COLO668 (cell line): ENCODE data around the gene TBX4.
"Not testable (repeated sequence)": the region's sequence is repeated elsewhere in the genome, so short reads cannot be mapped to it uniquely, and the experiment has no call there.

ENCODE experiments used
- DNase-seq: peaks from one replicate; lab custom pipeline; 2025; ENCODE audit not compliant: unreplicated experiment; lab: John Stamatoyannopoulos, UW

TBX4 gene

DNA sequence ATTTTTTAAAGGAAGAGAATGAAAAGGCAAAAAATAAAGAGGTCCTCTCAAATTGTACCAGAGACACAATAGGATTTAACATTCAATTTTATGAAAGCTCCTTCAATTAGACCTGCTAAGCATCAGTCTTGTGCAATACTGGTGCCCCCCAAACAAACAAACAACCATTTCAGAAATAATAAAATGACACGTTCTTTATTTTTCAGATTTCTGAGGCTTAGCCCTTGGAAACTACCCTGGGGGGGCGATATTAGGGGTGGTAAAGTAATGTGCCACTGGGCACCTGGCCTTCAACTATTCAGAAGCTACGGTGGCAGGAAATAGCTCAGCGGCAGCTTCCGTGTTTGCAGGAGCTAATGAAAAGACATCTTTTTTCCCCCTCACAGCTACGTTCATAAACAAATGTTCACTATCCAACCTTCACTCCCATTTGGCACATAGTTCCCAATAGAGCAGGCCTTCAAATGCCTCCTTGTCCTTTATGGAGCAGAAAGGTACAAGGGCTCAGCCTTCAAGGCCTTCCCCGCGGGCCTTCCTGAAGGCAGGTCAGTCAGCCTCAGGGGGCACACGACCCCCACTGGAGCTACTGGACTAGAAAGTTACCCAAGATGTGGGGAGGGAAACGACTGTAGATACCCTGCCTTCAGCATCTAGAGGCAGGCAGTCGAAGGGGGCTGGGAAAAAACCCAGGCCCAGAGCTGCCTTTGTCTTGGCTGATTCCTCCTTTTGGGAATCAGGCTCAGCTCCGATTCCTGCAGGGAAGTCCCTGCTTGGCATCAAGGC, 44.1 kb downstream of the TBX4 start:
- no peak for DNase-seq

DNA sequence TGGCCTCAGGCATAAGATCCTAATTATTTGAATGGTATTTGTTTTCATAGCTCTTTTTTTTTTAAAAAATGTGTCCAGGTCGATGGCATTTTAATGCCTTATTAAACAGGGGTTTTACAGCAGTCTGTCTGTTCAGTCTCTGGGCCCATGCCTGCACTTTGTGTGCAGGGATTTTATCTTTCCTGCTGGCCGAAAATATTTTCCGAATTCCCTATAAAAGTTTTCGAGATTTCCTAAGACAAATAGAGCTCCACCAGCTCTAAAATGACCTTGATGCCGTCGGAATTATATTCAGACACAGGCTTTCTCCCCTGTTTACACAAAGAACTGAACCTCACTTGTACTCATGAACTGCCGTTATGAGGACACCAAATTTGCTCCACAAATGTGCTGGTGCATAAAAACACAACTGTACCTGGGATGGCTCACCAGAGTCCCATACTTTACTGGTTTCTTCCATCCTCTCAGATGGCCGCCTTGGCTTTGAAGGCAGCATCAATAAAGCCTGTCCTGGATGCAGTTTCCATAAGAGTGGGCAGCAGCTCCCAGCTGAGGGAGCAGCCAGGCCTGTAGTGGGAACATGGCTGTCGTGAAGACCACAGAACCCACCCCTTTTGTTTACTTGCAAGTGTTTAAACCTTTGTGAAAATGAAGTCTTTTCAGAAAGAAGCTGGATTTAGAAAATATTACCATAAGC, 44.9 kb downstream of the TBX4 start:
- DNase-seq: no peak

DNA sequence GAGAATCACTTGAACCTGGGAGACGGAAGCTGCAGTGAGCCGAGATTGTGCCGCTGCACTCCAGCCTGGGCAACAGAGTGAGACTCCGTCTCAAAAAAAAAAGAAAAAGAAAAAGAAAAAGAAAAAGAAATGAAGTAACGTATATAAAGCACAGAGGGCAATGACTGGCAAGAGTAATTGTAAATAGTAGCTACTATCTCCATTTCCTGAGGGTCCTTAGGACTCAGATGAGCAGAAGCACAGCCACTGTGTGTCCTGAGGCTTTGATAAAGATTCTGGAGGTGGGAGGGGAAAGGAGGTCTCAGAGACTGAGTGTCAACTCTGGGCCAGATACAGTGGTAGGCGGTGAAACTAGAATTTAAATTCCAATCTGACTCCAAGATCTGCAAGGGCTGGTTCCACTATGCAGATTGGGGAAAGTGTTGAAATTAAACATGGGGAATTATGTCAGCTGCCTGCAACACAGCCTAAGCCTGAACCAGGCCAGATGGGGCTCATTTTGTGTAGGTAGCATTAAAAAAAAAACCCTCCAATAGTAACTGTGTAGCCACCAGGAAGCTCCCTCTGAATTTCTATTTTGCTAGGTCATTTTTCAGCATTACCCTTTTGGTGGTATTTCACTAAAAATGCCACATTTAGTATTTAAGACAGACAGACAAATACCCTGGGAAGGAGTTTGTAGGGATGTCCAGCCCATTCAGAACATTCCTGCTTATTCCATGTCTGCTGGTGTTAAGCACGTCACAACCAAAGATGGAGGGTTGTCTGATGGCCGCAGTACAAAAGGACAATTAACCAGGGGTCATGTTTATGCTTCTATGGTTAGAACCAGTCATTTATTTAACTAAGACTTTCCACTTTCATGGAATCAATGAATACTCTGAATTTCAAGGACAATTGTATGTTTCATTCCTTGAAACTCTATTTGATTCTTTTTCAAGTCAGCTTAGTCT, 46.1 kb downstream of the TBX4 start:
- DNase-seq: no peak

DNA sequence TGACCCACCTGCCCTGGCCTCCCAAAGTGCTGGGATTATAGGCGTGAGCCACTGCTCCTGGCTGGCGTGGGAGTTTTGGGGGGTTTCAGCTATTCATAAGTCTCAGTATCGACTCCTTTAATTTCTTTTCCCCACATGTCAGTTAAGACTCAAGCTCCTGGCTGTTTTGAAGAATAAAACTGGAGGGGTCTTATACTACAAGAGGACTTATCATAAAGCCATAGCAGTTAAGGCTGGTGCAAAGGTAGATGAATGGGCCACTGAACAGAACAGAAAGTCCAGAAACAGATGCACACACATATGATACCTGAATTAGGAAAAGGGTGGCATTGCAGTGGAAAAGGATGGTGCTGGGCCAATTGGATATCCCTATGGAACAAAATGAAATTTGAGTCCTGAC, 47.4 kb downstream of the TBX4 start:
- no peak for DNase-seq

DNA sequence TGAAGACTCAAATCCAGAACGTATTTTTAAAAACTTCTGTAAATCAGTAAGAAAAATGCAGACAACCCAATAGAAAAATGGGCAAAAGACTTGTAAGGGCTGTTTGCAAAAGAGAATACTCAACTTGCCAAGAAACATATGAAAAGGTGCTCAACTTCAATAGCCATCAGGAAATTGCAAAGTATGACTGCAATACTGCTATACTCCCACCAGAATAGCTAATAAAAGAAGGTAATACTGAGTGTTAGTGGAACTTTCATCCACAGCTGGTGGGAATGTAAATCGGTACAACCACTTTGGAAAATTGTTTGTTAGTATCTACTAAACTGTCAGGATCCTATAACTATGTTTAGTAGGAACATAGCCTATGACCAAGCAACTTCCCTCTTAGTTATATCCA, 48.1 kb downstream of the TBX4 start:
- no peak for DNase-seq

DNA sequence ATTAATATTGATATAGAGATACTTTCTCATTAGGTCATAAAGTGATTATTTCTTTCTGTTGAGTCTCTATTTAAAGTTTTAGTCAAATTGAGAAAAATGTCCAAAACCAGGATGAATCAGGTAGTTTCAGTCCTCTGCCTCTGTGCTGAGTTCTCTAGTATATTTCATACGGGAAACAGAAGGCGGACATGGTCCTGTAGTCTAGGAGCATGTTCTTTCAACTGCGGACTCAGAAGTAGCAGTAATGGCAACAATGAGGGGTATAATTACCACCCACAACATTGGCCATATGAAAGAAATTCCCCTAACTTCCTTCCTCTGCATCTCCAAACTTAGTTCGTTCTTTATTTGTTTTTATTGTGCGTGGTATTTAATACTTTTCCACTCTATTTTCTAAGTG, 50.1 kb downstream of the TBX4 start:
- no peak for DNase-seq

DNA sequence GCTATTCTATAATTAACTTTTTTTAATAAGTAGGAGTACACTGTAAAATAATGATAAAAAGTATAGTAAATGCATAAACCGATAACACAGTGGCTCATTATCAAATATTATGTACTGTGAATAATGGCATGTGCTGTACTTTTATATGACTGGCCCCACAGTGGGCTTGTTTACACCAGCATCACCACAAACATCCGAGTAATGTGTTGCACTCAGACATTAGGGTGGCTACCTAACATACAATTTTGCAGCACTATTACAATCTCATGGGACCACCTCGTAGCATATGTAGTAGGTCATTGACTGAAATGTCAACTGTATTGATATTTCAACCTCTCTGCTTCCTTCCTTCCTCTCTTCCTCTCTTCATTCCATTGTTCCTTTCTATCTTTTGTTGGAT, 51.7 kb downstream of the TBX4 start:
- no peak for DNase-seq

DNA sequence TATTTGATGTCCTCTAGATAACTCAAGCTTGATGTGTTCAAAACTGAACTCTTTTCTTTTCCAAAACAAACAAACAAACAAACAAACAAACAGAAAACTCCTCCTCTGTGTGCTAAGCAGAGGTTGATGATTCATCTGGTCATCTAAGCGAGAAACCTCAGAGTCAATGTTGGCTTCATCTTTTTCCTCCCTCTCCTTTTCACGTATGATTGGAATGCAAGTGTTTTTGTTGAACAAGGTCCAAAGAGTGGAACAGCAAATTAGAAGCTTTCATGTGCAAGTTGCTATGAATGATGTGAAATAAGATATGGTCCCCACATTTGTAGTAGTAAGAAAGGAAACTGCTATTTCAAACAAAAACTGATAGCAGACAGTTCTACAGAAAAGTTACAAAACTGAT, 52.5 kb downstream of the TBX4 start:
- no peak for DNase-seq

DNA sequence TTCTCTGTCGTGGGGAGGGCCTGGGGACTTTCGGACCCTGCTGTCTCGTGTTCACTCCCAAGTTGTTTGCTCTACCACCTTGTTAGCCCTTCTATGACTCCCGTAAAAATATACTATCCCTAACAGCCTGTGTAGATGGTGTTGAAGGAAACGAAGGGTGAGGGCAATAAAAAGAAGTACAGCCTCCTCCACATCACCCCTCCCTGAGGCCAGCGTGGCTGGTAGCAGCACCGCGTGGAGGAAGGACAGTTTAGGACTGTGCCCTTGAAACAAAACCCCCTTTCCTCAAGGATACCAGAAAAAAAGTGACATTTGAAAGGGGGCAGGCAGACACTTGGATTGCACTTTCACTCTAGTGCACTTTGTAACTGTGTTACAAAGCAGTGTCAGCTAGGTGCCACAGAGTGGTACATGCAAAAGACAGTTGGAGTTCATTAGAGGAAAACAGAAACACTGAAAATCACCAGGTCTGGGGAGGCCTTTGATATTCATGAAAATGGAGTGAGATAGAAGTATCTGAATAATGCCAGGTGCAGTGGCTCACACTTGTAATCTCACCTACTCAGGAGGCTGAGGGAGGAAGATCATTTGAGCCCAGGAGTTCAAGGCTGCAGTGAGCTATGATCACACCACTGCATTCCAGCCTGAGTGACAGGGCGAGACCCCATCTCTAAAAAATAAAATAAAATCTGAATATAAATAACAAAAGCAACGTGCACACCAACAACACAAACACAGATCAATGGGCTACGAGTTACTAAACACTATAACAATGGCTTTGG, 53.8 kb downstream of the TBX4 start:
- no peak for DNase-seq

DNA sequence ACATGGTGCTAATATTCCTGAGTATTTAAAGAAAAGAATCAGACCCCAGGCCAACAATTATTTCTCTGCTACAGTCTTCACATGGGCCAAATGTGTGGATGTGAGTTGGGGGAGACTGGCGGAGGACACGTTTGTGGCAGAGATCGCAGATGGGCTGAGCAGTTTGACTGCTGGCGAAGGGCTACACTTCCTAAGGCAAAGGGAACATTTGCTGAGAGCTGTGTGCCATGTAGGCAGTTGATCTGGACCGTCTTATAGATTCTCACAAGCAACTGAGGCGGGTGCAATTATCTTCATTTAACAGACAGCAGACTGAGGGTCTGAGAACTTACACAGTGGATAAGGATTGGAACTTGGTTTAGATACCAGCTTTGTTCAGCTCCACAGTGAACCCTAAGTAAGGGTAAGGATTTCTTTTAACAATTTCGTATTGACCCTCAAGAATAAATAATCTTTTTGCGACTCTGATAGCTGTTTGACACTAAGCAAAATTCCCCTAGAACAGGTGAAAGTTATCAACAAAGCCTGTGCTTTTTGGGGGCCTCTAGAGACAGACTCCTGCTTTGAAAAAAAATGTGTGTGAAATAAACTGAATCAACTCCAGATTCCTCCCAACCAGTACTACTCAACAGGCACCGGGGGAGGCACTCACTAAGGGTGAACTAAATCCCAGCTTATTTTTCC, 55.3 kb downstream of the TBX4 start:
- DNase-seq: no peak

DNA sequence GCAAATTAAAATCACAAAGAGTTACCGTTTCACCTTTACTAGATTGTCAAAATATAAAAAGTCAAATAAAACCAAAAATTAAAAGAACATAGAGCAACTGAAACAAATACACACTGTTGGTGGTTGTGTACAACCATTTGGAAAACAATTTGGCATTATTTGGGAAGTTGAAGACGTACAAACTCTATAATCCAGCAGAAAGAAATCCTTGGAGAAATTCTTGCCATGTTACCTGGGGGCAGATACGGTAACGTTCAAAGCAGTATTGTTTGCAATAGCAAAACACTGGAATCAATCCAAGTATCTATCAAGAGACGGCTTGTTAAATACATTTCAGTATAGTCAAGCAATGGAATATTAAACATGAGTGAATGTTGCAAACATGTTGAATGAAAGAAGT, 56.7 kb downstream of the TBX4 start:
- no peak for DNase-seq

DNA sequence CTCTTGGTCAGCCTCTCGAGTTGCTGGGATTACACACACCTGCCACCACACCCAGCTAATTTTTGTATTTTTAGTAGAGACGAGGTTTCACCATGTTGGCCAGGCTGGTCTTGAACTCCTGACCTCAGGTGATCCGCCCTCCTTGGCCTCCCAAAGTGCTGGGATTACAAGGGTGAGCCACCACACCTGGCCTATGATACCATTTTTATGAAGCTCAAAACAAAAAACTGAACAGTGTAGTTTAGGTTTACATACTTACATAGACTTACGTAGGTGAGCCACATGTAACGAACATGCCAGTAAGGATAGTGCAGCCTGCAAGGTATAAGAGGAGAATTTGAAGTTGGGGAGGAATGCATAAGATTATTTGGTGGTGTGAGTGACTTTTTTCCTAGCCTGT, 57.2 kb downstream of the TBX4 start:
- not testable (repeated sequence) for DNase-seq

DNA sequence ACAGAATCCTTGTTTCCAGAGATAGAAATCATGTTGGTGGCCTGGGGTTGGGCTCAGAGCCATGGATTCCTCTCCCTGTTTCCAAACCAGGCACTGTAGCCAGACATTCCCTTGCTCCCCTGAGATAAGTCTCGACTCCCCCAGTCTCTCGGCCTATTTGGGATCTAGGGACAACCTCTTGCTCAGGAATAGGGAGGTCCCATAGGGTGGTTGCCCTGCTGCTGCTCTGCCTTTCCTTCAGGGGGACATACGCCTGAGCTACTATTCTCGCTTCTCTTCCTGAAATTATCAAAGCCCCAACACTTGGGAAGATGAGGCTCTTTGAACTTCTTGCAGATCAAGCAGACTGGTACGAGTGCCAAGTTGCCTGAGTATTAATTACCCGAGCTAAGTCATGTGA, 58.0 kb downstream of the TBX4 start:
- no peak for DNase-seq

DNA sequence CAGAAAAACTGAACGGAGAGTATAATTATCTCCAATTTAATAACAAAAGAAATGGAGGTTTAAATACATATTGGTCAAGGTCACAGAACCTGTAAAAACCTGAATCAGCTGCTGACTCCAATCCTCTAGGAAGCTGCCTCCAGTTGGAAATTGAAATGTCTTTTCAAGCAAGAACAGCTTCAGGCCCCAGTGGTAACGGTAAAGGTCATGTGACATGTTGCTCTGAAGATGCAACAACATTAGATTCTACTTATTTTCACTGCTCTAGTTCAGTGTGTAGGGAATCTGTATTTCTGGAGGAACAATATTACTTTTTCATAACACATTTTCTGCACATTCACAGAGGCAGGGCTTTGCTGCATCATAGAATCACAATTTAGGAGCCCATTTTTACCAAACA, 58.8 kb downstream of the TBX4 start:
- no peak for DNase-seq

DNA sequence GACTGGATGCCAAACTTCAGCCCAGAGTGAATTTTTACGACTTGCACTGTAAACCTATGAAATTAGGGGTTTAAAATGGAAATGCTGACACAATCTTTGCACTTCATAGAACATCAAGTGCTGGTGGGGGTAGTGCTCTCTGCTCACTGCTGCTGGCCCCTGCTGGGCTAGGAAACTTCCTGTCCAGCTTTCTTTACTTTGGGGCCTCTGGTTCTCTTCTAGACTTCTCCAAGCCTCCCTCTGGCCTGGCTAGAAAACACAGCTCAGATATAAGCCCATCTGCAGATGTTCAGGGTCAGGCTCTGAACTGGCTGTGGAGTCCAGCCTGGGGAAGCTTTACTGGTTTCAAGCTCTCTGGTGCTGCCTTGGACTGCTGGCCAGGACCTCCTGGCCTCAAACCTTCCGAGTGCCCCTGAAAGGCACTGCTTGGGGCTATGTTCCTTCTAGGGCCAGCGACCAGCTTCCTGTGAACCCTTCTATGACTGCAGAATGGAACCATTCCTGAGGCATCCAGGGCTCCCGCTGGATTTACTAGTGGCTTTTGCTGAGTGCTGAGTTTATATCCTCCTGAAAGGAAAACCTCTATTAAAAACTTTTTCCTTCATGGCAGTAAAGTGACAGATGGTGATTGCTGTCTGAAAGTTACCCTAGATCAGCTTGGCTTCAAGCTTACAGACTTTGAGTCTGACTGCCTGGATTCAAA, 59.4 kb downstream of the TBX4 start:
- no peak for DNase-seq

DNA sequence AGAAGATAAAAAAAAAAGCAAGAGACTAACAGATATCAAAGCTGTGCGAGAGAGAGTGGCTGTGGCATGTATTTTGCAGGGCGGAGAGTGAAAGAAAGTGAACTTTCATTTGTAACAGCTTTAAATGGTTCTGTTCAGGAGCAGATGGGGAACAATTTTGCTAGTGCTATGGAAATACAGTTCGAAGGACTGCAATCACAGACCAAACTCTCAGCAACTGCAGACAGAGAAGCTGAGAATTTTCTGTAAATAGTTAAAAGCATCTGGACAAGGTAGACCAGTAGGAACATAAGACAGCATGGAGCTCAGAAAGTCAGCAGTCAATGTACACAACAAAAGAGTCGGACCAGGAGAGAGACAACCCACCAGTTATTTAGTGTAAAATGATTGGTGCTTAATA, 62.3 kb downstream of the TBX4 start:
- DNase-seq: no peak

DNA sequence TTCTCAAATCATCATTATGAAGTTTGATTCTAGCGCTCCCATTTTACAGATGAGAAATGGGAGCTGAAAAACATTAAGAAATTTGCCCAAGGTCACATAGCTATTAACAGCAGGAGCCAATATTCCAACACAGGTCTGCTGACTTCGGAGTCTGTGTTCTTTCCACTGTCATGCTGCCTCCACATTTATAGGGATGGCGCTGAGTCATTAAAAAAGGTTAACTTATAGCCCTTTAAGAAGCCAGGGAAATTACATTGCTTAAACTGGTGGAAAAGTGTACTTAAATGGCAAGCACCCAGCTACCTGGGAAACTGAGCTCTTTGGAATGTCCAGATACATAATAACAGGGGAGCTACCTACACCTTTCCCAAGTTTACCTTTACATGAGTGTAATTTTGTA, 65.0 kb downstream of the TBX4 start:
- no peak for DNase-seq

DNA sequence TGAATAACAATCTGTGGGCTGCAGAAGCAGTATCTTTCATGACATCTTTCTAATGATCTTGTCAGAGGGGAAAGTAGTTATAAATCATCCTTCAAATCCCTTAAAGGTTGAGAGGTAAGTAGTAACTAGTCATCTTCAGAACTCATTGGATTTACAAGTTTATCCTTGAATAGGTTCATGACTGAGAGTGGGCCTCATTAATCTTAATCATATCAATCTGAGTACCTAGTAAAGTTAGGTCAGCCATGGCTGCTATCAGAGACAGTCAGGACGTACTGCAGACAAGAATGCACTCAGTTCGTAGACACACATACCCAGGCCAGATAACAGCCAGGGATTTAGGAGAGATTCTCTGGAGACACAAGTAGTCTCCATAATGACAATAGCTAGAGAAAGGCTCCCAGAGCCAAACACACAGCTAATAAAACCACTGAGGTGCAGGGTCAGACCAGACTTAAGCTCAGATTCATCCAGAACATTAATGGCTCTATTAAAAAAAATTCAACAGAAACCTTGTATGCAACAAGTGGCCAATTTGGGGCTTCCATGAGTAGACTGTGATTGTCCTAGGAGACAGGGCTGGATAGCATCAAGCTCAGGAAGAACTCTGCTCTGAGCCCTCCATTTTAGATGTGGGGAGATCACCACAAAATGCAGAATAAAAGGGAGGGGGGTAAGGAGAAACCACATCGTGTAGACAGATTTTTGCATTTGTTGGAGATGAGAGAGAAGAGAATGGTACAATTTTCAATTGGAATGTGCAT, 65.8 kb downstream of the TBX4 start:
- DNase-seq: no peak

DNA sequence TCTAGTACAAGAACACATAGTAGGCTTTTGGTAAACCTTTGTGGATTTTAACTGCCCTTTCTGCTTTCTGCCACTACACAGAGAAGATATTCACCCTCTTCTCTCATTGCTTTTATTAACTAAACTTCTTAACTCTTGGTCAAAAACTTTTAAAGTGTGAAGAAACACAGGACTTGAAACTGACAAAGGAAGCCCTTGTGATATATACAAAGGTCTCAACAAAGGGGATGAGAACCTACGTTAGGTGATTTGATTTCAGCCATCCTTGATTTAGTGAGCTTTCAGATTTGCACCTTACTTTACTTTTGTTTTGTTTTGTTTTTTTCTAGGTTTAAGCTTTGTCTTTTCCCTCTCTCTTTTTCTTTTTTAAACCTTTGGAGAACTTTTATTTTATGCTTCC, 66.9 kb downstream of the TBX4 start:
- no peak for DNase-seq
